GM18909 (cell line): ENCODE data around the gene DLG2.
A peak's percentile ranks its signal among the peaks of the same experiment; 100 is the strongest.

Experiments
- ATAC-seq: cut with Tn5 transposase; IDR thresholded peaks from one replicate; pipeline ENCODE4 v1.9.1; 2021; ENCODE audit warnings: mild to moderate bottlenecking; ENCODE audit not compliant: unreplicated experiment, poor library complexity

DLG2 gene

DNA sequence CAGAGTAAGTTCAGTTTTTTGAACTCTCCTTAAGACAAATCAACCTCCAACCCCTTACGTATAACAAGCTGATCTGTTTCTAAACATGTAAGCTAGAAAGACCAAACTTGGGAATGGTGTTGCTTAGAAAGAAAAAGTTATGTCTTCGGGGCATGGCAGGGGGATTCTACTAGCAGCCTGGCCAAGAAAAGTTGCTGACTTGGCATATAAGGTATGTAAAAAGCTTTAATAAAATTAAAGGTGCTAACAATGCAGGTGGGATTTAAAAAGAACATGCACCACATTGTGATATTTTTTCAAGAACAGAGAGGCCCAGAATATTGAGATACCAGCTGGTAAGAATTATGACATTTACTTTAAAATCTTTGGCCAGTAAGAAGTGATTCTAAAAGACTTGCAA, 1929.6 kb downstream of the DLG2 start:
- no peak for ATAC-seq

DNA sequence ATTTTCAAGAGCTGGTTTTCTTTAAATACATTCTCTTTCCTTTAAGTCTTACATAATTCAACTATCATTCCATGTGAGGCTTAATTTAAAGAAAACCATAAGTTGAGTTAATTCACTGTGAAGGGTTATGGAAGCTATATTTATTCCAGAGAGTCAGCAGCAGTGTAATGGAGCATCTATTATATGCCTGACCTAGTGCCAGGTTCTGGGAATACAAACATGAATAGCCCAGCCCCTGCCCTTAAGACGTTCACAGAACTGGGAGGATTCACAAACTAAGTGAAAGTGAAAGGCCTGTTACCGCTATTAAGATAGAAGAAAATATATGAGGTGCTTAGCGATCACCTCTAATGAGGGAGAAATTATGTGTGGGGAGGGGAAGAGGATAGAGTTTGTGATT, 1932.1 kb downstream of the DLG2 start:
- no peak for ATAC-seq

DNA sequence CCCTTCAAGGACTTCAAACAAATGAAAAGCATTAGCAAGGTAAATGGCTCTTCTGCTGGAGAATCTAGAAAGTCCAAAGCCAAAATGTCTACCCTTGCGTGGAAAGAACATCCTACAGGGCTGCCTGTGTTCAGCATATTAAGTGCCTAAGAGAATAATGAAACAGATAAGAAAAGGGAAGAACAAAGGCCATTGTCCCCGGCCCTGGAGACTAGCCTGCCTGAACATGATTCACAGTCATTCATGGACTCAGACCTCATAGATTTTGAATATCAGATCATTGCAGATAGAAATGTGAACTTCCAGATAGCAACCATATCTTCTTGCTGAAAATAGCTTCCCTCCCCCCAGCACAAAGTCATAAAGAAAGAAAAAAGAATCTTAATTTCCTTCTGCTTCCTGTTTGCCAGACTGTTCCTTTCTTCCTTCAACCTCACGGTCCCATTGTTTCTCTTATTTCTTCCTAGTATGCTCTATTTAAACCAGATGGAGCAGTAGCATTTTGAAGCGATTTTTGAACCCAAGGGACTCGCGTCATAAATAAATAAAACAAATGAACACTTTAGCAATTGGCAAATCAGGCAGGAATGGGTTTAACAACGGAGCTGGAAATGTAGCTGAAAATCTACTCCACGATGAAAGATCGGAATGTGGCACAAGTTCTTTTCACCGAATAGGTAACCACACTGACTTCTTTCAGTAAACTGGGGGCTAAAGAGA, 1932.8 kb downstream of the DLG2 start:
- no peak for ATAC-seq

DNA sequence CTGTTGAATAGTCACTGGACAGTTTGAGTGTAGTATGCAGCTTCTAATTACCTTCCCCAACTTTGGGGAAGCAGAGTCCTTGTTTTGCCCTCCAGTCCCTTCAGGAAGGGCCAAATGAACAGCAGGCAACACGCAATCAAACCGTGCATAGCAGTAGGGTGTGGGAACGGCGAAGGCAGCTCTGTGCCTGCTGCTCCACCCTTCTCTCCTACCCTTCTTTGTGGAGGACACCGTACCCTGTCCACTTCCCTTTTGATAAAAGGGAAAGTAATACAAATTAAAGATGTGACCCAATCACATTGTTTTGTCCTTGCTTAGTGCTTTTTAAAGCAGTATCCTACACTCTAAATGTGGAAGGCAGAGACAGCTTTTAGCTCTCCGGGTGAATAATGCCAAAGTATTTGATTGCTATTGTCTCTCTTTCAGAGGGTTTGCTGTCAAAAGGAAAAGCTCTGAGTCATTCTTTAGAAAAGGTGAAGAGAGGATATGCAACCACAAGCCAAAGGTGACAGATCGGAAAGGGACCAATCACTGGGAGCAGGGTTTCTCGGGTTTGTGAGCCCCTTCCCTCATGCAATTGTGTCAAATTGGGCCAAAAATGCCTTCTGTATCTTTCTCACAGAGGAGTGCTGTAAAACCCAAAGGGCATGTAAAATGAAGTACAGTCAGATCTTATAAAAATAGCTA, 1933.7 kb downstream of the DLG2 start:
- ATAC-seq = no peak

DNA sequence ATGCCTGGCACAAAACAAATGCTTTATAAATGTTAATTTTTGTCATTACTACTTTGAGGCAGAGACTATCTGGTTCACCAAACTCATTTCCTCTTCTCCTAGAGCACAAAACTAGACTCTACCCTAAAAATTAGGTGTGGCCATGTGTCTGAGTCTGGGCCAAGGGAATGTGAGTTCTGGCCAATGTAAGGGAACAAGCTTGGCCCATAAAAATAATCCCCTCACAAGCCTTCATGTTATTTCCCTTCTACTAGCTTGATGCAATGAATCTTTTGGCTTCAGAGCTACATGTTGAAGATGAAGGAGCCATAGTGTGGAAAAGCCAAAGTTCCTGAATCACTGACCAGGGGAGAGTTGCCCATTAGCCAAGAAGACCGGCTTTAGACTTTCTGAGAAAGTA, 1934.5 kb downstream of the DLG2 start:
- ATAC-seq = no peak

DNA sequence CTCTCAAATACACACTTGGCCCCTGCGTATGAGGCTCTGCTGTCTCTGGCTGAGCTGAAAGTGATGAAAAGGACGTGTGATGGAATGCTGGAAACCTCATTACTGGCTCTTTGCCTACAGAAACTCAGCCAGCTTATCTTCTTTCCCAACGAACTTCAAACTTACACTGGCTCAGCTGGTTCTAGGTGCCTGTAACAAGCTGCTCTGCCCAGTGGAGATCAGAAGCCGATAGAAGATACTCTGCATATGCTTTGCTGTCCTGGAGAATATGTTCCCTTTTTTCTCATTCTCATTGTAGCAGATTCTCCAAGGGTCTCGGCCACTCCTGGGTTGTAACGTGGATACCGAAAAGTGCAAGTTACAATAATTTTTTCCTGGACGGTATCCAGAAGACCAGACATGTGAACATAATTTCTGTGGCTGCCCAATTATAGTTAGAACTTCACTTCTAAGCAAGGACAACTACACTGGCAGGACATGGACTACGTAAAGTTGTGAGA, 1935.6 kb downstream of the DLG2 start:
- no peak for ATAC-seq

DNA sequence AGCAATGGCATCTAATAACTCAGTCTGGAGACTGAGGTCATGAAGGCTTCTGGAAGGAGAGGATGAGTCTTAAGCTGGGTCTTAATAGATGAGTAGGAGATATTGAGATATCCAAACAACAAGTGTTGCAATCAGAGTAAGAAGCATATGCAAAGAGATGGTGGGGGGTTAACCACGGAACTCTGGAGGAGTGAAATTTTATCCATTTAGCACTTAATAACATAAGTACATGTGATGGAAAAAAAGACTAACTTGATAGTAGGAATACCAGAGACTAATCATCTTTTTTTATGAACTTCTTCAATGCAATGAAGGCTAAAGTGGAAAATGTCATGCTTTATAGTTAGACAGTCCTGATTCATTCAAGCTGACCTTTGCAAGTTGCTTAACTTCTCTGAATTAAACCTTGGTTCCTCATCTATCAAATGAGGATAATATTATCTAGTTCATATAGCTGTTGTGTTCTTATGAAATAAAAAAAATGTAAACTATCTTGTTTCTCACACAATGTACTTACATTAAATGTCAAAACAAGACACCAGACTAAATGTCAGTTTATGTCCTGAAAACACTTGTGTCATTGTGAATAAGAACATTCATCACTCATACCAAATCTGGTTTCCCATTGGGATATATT, 1937.9 kb downstream of the DLG2 start:
- no peak for ATAC-seq

DNA sequence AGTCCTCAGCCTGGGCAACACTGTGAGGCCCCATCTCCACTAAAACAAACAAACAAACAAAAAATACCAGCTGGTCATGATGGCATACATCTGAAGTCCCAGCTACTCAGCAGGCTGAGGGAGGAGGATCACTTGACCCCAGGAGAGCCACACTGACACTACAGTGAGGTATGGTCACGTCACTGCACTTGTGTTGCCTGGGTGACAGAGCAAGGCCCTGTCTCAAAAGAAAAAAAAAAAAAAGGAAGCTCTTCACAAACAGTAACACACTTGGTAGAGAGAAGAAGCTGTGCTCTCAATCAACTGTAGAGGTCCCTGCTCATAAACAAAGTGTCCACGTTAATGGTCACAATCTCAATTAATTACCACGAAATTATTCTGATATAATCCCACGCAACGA, 1939.4 kb downstream of the DLG2 start:
- ATAC-seq = no peak

DNA sequence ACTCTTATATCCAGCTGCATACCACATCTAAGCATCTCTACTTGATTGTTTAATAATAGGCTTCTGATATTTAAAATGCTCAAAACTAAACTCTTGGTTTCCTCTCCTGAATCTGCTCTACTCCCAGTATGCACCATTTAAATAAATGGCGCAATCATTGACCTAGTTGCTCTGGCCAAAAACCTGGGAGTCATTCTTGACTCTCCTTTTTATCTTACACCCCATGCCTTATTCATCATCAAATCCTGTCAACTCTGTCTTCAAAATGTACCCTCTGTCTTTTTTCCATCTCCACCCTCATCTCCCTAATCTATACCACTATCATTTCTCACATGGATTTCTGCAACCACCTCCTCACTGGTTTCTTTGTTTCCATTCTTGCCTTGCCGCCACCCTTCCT, 1941.4 kb downstream of the DLG2 start:
- ATAC-seq = no peak

DNA sequence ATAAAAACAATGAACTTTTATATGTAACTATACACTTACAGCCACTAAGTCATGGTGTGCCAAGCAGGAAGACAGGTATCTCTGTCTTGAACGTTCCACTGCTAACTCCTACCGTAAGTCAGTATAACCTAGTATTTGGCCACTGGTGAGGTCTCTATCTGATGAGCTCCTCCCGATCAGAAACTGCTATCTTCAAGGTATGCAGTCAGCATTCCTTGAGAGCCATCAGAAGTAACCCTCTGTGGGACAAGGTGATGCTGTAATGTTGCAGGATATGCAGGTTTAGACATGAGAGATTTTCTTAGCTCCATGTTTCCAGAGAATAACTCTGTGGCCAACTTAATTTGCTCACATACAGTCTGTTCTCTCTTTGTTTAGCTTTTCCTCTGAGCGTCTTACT, 1943.1 kb downstream of the DLG2 start:
- ATAC-seq = no peak

DNA sequence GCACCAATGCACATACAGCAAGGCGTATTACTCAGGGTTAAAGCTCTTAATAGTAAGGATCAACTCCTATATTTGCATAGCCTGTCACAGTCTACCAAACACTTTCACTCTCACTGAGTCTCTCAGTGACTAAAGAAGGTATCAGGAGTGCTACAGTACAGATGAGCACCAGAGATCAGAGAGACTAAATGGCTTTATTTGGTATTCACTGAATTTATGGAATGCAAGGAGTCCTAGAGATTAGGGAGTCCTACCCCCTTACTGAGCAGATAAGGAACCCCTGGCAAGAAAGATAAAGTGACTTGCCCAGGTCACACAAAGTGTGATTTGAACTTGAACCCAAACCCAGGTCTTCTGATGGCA, 1944.6 kb downstream of the DLG2 start:
- ATAC-seq = peak; percentile 93

DNA sequence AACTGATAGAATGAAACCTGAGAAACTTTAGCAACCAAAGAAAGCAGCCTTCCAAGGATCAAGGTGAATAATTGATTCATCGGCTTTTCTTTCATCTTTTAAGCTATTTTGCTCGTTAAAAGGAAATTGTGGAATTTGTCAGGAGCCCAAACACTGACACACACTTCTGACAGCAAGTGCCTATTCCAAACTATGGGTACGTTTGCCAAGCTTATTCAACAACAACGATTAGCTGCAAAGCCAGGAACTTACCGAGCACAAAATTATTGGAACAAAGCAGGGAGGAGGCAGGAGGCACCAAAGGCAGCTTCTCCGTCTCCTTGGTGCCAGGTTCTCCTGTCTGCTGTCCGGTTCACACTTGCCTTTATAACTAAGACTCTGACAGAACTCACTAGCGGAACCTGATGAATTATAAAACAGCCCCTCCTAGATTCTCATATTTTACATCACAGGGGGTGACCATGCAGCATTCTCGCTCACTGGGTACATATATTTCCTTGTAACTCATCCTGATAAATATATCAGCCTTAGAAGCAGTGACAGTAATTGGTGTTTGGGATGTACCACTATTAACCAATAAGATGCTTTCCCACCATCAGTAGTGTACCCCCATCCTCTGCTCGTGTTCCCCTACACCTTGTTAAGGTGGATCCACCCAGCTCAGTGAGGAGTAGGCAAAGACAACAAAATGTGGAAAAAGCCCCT, 1945.1 kb downstream of the DLG2 start:
- no peak for ATAC-seq

DNA sequence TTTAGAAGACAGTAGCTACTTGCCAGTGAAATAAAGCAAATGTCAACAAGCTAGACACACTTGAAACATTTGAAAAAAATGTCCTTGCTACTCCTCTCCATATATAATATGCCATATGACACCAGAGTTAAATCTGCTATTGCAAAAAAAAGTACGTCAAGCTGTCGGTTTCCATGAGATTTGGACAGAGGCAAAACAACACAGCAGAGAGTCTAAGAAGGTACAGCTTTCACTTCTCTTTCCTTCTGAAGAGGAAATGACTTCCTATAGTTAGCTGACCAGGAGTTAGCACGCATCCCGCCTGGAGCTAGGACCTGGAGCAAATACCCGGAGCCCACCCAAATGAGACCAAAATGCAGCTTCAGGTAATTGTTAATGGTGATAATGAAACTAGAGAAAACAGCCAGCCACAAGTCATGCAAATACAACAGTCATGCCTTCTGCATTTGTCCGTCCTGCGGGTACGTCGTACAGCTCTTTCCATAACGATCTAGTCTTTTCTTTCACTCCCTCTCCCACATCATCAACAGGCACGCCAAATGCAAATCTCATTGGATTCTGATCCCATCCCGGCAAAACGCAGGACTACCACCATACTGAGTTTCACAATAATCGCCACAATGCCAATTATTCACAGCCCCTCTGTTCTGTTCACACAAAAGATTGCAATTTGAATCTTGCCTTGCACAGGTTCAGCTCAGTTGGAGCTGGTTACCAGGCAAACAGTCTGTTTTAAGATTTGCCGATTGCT, 1945.9 kb downstream of the DLG2 start:
- peak; percentile 43 for ATAC-seq

DNA sequence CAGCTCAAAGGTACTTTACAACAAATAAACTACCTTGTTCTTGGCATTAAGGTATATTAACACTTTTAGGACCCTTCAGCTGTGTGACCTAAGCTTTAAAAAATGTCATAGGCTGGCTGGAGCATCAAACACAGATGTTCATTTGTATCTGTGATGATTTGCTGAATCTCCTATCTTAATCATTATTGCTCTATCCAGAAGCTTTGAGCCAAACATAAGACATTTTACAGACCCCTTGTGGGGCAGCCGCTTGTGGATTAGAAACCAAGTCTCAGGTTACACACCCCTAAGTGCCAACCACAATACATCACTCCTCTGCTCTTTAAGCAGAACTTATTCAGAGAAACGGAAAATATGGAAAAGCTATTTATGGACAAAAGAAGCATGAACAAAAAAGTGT, 1946.8 kb downstream of the DLG2 start:
- no peak for ATAC-seq

DNA sequence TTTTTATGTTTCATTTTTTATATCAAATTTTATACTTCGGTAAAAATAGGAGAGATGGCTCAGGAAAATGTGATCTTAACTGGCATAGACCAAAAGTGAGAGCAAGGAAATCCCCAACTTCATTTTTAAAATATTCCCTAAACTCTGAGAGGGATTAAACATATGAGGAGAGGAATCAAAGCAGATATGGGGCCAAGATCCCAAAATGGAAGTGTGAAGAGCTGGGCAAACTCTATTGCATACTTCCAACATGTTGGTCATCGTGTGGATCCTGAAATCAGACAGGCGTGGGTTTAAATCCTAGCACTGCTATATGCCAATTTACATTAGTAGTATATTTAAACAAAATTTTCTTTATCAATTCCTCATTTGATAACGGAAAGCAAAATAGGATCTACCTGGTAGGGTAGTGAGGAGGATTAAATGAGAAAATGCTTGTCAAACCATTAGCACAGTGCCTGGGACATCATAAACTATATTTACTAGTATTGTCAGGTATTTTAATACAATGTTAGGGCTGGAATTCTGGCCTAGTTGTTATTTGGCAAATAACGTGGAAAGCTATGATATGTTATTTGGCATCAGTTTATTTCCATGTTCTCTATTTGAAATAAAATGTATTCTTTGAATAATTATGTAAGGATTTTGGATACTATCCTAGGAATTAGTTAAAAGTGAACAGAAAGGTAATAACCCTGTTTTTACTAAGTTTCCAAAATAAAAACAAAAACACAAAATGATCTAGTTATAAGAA, 1948.1 kb downstream of the DLG2 start:
- no peak for ATAC-seq

DNA sequence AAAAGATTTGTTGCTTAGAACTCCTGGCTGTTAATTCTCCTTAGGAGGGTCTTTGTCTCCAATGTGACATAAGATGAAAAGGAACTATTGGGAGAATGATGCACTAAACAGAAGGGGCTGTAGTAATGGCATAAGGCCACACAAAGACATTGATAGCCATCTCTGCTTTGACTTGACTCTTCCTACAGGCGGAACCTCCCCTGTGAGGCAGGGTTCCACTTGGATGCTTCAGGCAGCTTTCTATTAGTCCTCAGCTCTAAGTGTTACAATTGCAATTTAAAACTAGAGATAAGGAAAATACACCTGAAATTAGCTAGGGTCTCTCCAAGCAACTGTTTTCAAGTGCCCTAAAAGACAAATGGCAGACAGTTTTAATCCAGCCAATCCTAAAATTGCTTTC, 1949.4 kb downstream of the DLG2 start:
- no peak for ATAC-seq

DNA sequence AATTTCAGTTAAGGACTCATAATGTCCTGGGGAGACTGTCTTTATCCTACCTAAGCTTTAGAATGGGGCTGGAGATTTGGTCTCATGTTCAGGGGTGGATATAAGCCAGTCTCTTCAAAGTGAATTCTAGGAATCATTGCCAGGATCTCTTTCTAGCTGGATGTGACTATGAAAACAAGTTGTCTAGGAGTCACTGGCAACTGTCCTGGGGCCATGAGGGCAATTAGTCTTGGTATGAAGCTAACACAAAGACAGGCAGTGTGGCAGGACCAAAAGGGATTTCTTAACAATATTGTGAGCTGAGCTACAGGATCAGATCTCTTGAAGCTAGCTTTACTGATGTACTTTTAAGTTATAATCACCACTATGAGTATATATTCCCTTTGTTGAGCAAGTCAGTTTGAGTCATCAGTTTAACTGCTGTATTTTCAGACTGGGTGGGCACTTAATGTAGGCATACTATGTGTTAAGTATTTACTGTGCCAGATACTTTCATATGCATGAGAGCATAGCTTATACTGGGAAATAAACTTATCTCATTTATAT, 1951.0 kb downstream of the DLG2 start:
- no peak for ATAC-seq

DNA sequence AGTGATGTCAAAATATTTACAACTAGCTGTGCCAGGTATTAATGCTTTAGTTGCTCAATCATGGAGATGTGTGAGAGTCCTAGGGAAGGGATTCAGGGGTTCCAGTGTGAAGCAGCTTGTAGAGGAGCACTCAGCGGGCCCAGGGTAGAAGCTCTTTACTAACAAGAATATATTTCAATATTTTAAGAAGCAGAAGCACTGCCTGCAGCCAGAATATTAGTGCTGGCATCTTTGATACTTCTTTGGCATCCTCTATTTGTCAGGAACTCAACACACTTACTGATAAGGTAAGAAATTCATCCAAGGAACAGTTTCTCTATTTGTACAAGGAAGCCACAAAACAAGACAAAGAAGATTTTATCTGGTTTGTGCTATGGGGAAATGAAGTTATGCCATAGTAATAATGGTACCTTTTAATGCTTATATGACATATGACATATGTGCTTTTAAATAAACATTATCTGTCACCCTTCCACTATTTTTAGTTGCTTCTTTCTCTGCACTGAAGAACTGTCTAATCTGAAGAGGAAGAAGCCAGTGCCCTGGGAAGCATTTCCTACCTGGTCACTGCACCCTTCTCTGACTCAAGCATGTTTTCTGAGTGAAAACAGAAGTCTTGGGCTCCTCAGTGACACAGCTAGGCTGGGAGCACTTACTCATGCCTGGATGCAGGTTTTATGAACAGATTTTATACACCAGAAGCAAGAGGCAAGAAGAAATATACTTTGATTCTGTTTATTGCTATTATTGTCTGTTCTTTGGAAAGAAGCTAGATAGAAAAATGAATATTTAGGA, 1952.8 kb downstream of the DLG2 start:
- ATAC-seq = no peak

DNA sequence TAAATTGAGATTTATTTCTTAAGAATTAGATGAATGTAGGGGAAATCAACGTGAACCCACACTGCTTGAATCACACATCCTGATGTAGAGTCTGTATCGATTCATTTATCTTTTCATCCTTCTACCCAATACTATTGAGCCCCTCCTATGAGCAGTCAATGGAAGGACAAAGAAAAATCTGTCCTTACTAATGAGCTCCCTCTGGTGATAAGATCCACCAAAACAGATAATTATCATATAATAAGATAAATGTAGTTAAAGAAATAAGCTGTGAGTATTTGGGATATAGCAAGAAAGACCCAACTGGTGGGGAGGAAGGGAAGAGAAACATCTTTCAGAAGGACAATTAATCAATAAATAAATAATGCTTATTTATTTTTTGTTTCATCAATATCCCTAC, 1955.9 kb downstream of the DLG2 start:
- no peak for ATAC-seq
